K562 (cell line): ENCODE results near the gene ADARB2. TPM values are rescaled to one million over a fixed set of nuclear protein-coding genes. Genes with fewer than 3 reads are reported as not detected.

Source experiments
- ATAC-seq: fragments of 200-7000 bp; cut with Tn5 transposase; 3 replicates; pipeline ENCODE4 v1.9.1; 2020; ENCODE audit warnings: moderate library complexity
- BruUV-seq: library from RNA; stranded (reverse); fragments of 400-500 nt; replicated peaks from 2 replicates; lab custom pipeline; 2021; lab: Mats Ljungman, UMichigan
- CTCF ChIA-PET: fragments of 300-600 bp; formaldehyde crosslinking; extraction: SDS; loops from one replicate; lab custom pipeline; 2021; ENCODE audit warnings: low intra/inter-chr PET ratio; lab: Yijun Ruan, JAX
- POLR2A ChIA-PET: fragments of 300-600, 350-650 bp; sonication (Branson Sonifier 250); formaldehyde crosslinking; extraction: SDS; loops from one replicate; lab custom pipeline; 2021; ENCODE audit warnings: antibody characterized with exemption, inconsistent platforms; lab: Yijun Ruan, JAX
- DNase-seq, 4 experiments: peaks; one replicate each; pipeline versions ENCODE4 v3.0.0 to v3.0.0-alpha.2; 2011 to 2018; ENCODE audit warnings: low spot score in 3 of 4, mixed read lengths in 3 of 4; ENCODE audit errors: extremely low read depth in 1 of 4
- FAIRE-seq: peaks from 2 replicates; lab custom pipeline; 2011; peaks lifted over from hg19 to GRCh38; lab: Jason Lieb, UNC
- H2AFZ ChIP-seq: 2 replicates; pipeline ENCODE4 v1.6.0; 2011; ENCODE audit warnings: low read depth, low read length, control low read depth, inconsistent platforms
- H3K27ac ChIP-seq: fragments of 200-600 bp; 3 replicates; pipeline ENCODE4 v1.8.0; 2011; ENCODE audit warnings: low read depth, mild to moderate bottlenecking, control low read depth, inconsistent platforms, low read length, moderate library complexity, mixed read lengths; ENCODE audit errors: extremely low read depth
- H3K27me3 ChIP-seq, 2 experiments: fragments of 300-600 bp in 1 of 2; 2 replicates in 1 of 2; 3 replicates in 1 of 2; pipeline versions ENCODE4 v1.6.0 to v1.8.0; 2011; ENCODE audit warnings: inconsistent platforms in 2 of 2, low read length in 2 of 2, mild to moderate bottlenecking in 1 of 2, mixed read lengths in 1 of 2, moderate library complexity in 1 of 2; ENCODE audit not compliant: control insufficient read depth in 2 of 2, insufficient read depth in 2 of 2
- H3K36me3 ChIP-seq: fragments of 300-600 bp; 3 replicates; pipeline ENCODE4 v1.8.0; 2011; ENCODE audit warnings: mild to moderate bottlenecking, low read length, inconsistent platforms; ENCODE audit not compliant: control insufficient read depth, insufficient read depth
- H3K4me1 ChIP-seq, 2 experiments: fragments of 200-600 bp in 1 of 2; replicated peaks in 1 of 2; 2 replicates in 1 of 2; 3 replicates in 1 of 2; pipeline versions ENCODE4 v1.5.1 to v1.8.0; 2011; ENCODE audit warnings: inconsistent platforms in 2 of 2, low read length in 2 of 2, mild to moderate bottlenecking in 1 of 2, mixed read lengths in 1 of 2, moderate library complexity in 1 of 2; ENCODE audit not compliant: control insufficient read depth in 2 of 2, insufficient read depth in 2 of 2
- H3K4me2 ChIP-seq: 2 replicates; pipeline ENCODE4 v1.6.1; 2011; ENCODE audit warnings: low read length, control low read depth, inconsistent platforms, mixed read lengths; ENCODE audit not compliant: insufficient read depth
- H3K4me3 ChIP-seq: fragments of 200-600 bp; sonication (generic), shearing (Covaris generic); 2 replicates; pipeline ENCODE4 v1.5.1; 2016; ENCODE audit warnings: control low read depth, inconsistent platforms
- H3K79me2 ChIP-seq: fragments of 200-600 bp; 3 replicates; pipeline ENCODE4 v1.8.0; 2011; ENCODE audit warnings: low read length, inconsistent platforms; ENCODE audit not compliant: control insufficient read depth, insufficient read depth
- H3K9ac ChIP-seq, 2 experiments: 2 replicates each; pipeline versions ENCODE4 v1.6.0 to v1.6.1; 2011; ENCODE audit warnings: low read depth in 2 of 2, low read length in 2 of 2, control low read depth in 1 of 2, inconsistent platforms in 1 of 2, mild to moderate bottlenecking in 1 of 2, mixed read lengths in 1 of 2; ENCODE audit not compliant: insufficient read depth in 1 of 2
- H3K9me1 ChIP-seq: one replicate; pipeline ENCODE4 v1.6.0; 2011; ENCODE audit warnings: inconsistent platforms, mild to moderate bottlenecking, low read length, moderate library complexity; ENCODE audit not compliant: control insufficient read depth, insufficient read depth
- H3K9me3 ChIP-seq: replicated peaks from 2 replicates; pipeline ENCODE4 v1.5.1; 2011; ENCODE audit warnings: low read depth, low read length, inconsistent platforms; ENCODE audit not compliant: control insufficient read depth, insufficient read depth
- H4K20me1 ChIP-seq: replicated peaks from 2 replicates; pipeline ENCODE4 v1.6.1; 2011; ENCODE audit warnings: low read length, inconsistent platforms, mixed read lengths; ENCODE audit not compliant: control insufficient read depth, insufficient read depth
- ARHGAP35 ChIP-seq: fragments of 450-650 bp; IDR thresholded peaks from 2 replicates; pipeline ENCODE4 v1.6.1; 2018; ENCODE audit not compliant: partially characterized antibody
- CBFA2T2 ChIP-seq: fragments of 450-650 bp; conservative IDR thresholded peaks from 2 replicates; pipeline ENCODE4 v1.6.1; 2017; ENCODE audit warnings: mild to moderate bottlenecking
- CBX5 ChIP-seq: IDR thresholded peaks from 2 replicates; pipeline ENCODE4 v1.6.1; 2014; ENCODE audit warnings: low read depth, borderline replicate concordance
- DDX20 ChIP-seq: fragments of 450-650 bp; IDR thresholded peaks from 2 replicates; pipeline ENCODE4 v1.6.1; 2016; ENCODE audit warnings: missing genetic modification characterization, low read depth, mild to moderate bottlenecking, missing compliant biosample characterization, moderate library complexity
- GTF3C2 ChIP-seq: IDR thresholded peaks from 3 replicates; pipeline ENCODE4 v1.6.1; 2011; ENCODE audit warnings: borderline replicate concordance, mild to moderate bottlenecking, moderate library complexity; ENCODE audit not compliant: insufficient read length; ENCODE audit errors: extremely low read depth
- HMG20A ChIP-seq: fragments of 450-650 bp; formaldehyde crosslinking; conservative IDR thresholded peaks from 2 replicates; pipeline ENCODE4 v1.4.0; 2020; ENCODE audit warnings: mild to moderate bottlenecking, mixed read lengths
- MLX ChIP-seq, 2 experiments: fragments of 450-650 bp in 1 of 2; sonication (generic) in 1 of 2; formaldehyde crosslinking; conservative IDR thresholded peaks; 2 replicates each; pipeline versions ENCODE4 v1.4.0 to v1.8.1; 2020 to 2022; ENCODE audit warnings: mild to moderate bottlenecking in 1 of 2, missing genetic modification reagents in 1 of 2
- NFIX ChIP-seq: fragments of 250-450 bp; sonication (Bioruptor Pico); IDR thresholded peaks from 2 replicates; pipeline ENCODE4 v1.4.0; 2020; ENCODE audit warnings: low read depth, mild to moderate bottlenecking, moderate library complexity
- PCBP1 ChIP-seq: fragments of 200-400 bp; formaldehyde crosslinking; IDR thresholded peaks from 2 replicates; pipeline ENCODE4 v1.6.1; 2018; ENCODE audit warnings: mild to moderate bottlenecking, low read depth, low read length; ENCODE audit not compliant: poor library complexity, severe bottlenecking
- PRDM10 ChIP-seq: fragments of 450-650 bp; IDR thresholded peaks from 2 replicates; pipeline ENCODE4 v1.6.1; 2018; ENCODE audit not compliant: partially characterized antibody
- ZNF717 ChIP-seq: fragments of 250-450 bp; sonication (Bioruptor Pico); IDR thresholded peaks from 2 replicates; pipeline ENCODE4 v1.5.0; 2021
- WGBS: fragments of 100-300 bp; shearing (Covaris generic); methylation state at CpG from one replicate; pipeline ENCODE4 v1.1.6; 2016; ENCODE audit warnings: low coverage, mixed read lengths; ENCODE audit not compliant: insufficient coverage; ENCODE audit errors: missing lambda C conversion rate; 5-methylcytosine and 5-hydroxymethylcytosine counted together
- in situ Hi-C: fragments of 300-500 bp; cut with MboI; formaldehyde crosslinking; loops from 4 replicates; pipeline ENCODE4 v1.15.0; 2018; ENCODE audit warnings: inconsistent platforms, mixed read lengths
- intact Hi-C: fragments of 100-400 bp; cut with micrococcal nuclease; formaldehyde crosslinking; loops from 2 replicates; pipeline ENCODE4 v1.14.2; 2022
- polyA plus RNA-seq, 8 experiments: library from polyadenylated mRNA; depleted of rRNA in 4 of 8; stranded (reverse) in 5 of 8; unstranded in 3 of 8; fragments of >200 nt; fragmentation: Nextera tagmentation in 2 of 8; fragmentation: Illumina TruSeq in 1 of 8; extraction: Ambion mirVana in 2 of 8; extraction: Trizol in 1 of 8; gene quantifications; 2 replicates each; pipeline versions ENCODE4 v1.2.1 to v1.2.3, GENCODE V29; 2011 to 2014; ENCODE audit warnings: inconsistent platforms in 1 of 8, missing spikeins in 1 of 8
- total RNA-seq, 7 experiments: library from RNA; depleted of rRNA in 6 of 7; stranded (reverse); fragments of >200 nt in 6 of 7; fragmentation: Illumina TruSeq in 2 of 7; extraction: Trizol in 2 of 7; gene quantifications; 2 replicates each; pipeline versions ENCODE4 v1.2.1 to v1.2.3, GENCODE V29; 2011 to 2021; ENCODE audit warnings: low replicate concordance in 1 of 7

Gene ADARB2
- total and polyA plus RNA-seq, 9 of the 15 experiments (the other 6 are each of a cell fraction or from before 2014, with no cell fraction given): not detected

- 0% methylated on average over 3 of the region's 3 CpGs for WGBS
- Histone ChIP-seq H3K9me3 (no peaks in the 10 kb centered on the region), H3K9me1 (no peaks in the 10 kb centered on the region), H3K4me1 (no peaks in the 10 kb centered on the region), H4K20me1 (no peaks in the 10 kb centered on the region), H3K79me2 (no peaks in the 10 kb centered on the region), H3K9ac (no peak overlapping the region), H3K4me2 (no peak overlapping the region), H3K36me3 (no peaks in the 10 kb centered on the region), H3K27me3 (peaks cover 0 to 17% of the 10 kb centered on the region in 2 experiments; a peak in 3 of 5 replicates), H2AFZ (no peak overlapping the region), H3K27ac (no peak overlapping the region), H3K4me3 (no peak overlapping the region)
- intact Hi-C loops: no loop called here
- in situ Hi-C loops: no loop called here
- ChIA-PET POLR2A (no interaction called here), CTCF (no interaction called here)
- TF ChIP-seq GTF3C2 (no peak), MLX (CRISPR knock-in tag; conservative IDR thresholded peaks at IDR 0.05) (no peak), PRDM10 (no peak), HMG20A (CRISPR knock-in tag) (no peak), CBFA2T2 (no peak), DDX20 (tag) (no peak), CBX5 (no peak), ZNF717 (CRISPR knock-in tag) (no peak), PCBP1 (no peak), ARHGAP35 (no peak), NFIX (CRISPR knock-in tag) (no peak)
- ATAC-seq (no peak), FAIRE-seq (no peak), DNase-seq (no peak)
- no TSS peak for BruUV-seq
Measured at GRCh38 chr10:1390200-1390599, 347.1 kb downstream of the ADARB2 start.
